ENCODE results near the gene KERA.
A peak's percentile ranks its signal among the peaks of the same experiment; 100 is the strongest.

KERA gene

DNA sequence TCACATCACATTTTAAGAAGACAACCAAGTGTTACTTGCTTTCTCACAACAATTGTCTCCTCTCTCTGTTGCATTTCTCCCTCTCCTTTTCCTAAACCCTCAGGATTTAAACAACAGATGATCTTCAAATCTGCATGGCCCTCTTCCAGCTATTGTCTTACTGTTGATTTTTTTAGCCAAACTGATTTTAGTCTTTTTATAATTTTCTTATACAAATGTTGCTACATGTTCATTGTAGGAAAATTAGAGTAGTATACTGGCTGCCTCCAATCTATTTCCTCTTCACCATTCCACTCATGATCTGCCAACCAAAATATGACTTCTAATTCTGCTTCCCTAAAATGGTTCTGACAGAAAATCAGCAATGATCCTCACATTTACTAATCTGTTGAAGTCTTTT lies 1.4 kb upstream of the KERA start:
- DNase-seq (ENCODE audit: low read depth) = no peak
- TF ChIP-seq, protein P1, sequence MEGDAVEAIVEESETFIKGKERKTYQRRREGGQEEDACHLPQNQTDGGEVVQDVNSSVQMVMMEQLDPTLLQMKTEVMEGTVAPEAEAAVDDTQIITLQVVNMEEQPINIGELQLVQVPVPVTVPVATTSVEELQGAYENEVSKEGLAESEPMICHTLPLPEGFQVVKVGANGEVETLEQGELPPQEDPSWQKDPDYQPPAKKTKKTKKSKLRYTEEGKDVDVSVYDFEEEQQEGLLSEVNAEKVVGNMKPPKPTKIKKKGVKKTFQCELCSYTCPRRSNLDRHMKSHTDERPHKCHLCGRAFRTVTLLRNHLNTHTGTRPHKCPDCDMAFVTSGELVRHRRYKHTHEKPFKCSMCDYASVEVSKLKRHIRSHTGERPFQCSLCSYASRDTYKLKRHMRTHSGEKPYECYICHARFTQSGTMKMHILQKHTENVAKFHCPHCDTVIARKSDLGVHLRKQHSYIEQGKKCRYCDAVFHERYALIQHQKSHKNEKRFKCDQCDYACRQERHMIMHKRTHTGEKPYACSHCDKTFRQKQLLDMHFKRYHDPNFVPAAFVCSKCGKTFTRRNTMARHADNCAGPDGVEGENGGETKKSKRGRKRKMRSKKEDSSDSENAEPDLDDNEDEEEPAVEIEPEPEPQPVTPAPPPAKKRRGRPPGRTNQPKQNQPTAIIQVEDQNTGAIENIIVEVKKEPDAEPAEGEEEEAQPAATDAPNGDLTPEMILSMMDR (conservative IDR thresholded peaks at IDR 0.05; ENCODE audit: low read length) = no peak
- no peak overlapping the region for H3K4me3 ChIP-seq (ENCODE audit: low read length)

DNA sequence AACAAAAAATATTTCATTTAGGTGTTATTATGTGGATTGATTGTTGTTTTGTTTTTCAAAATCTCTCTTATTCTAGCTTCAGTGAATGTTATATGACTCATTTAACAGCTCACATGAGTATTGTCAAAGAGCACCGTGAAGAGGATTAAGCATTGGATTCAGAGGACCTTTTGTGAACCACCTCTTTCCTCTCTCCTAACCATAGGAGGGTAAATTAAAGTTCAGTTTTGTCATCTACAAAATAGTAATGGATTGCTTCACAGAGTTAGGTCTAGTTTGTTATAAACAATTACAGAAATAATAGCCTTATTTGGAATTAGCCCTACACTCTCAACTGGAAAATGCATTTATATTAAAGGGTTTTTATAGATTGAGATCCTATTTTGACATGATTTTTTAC lies 962 bp upstream of the KERA start:
- TF ChIP-seq, protein P1 (conservative IDR thresholded peaks at IDR 0.05; ENCODE audit: low read length) = no peak
- DNase-seq (ENCODE audit: low read depth) = no peak
- no peak overlapping the region for H3K4me3 ChIP-seq (ENCODE audit: low read length)

DNA sequence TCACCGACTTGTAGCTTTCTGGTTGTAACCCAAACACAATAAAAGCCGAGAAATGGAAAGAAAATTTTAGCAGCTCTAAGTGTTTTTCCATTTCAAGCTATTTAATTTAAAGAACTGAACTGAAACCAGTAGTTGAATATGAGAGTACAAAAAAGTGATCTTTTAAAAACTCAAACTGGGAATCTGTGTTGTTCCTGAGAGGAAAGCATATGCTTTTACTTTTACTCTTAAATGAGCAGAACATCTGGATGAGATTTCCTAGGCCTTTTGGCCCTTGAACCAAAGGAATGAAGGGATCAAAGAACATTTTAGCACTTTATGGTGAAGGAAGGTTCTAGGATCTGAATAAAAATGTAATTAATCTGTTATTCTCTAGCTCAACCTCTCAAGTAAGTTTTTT lies 1.3 kb downstream of the KERA start:
- DNase-seq (ENCODE audit: low read depth) = peak; percentile 12
- H3K4me3 ChIP-seq (ENCODE audit: low read length) = no peak overlapping the region
- TF ChIP-seq, protein P1 (conservative IDR thresholded peaks at IDR 0.05; ENCODE audit: low read length) = no peak

DNA sequence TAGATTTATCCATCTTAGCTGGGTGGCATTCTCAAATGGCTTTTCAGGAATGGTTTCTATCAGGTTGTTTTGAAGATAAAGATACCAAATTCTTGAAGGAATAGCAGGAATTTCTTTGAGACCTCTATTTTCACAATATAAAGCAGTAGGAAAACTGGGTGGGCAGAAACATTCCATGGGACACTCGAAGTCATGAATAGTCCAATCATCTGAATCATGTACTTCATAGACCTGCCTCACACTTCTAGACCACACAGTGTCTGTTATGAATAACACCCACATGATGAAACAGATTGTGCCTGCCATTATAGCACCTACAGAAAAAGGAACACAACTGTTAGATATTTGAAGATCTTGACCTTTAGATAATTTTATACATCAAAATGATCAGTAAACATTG lies 1.8 kb downstream of the KERA start:
- DNase-seq (ENCODE audit: low read depth) = no peak
- H3K4me3 ChIP-seq (ENCODE audit: low read length) = no peak overlapping the region
- TF ChIP-seq, protein P1 (conservative IDR thresholded peaks at IDR 0.05; ENCODE audit: low read length) = no peak

DNA sequence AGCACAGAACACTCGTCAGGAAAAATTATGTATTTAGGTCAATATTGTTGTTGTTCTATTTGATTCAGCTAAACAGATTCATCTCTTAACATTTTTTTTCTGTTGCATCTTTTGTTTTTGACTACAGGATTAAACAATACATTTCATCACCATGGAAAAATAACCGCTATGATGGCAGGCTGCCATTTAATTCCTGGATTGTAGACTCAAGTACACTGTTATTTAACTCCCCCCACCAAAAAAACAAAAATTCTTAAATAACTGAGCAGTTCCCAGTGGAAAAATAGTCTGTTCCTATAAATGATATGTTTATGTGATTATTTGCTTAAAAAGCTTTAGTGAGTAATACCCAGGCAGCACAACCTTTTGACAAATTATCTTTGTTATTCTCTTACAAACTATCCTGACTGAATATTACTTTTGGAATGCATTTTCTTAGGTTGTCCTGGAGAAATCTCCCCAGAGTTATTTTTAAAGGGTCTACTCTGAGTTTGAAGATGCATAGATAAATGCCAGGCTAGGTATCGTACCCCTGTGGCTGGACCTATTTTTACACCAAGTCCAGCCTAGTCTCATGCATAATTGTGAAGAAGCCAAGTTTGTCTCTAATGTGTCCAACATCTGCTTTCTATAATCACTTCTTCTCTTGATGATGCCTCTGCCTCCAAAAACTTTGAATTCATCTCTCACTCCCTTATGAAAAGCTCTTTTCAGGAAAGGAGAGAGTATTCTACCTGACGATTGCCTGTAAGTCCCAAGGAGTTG lies 3.7 kb downstream of the KERA start:
- TF ChIP-seq, protein P1 (conservative IDR thresholded peaks at IDR 0.05; ENCODE audit: low read length) = peak; percentile 18
- peak; percentile 94 for DNase-seq (ENCODE audit: low read depth)

DNA sequence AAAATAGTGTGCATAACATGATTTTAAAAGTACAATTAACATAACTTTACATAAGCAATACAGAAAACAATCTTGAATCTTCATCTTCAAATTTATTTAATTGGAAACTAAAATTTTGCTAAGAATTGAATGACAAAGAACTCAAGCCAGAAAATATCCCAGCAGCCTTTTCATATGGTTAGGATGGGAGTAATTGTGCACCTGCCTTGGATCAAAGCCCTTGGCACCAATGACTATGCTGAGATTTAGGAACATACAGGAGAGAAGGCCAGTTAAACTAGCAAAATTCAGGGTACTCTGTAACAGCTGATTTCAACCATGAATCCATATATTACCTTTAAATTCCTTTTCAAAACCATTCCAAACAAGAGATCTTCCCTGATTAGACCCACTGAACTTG lies 5.8 kb downstream of the KERA start:
- no peak for DNase-seq (ENCODE audit: low read depth)
- H3K4me3 ChIP-seq (ENCODE audit: low read length) = no peak overlapping the region
- TF ChIP-seq, protein P1 (conservative IDR thresholded peaks at IDR 0.05; ENCODE audit: low read length) = no peak

More for the DNA sequence above, 3.7 kb downstream of the KERA start:
- no peak overlapping the region for H3K4me3 ChIP-seq (ENCODE audit: low read length)

DNA sequence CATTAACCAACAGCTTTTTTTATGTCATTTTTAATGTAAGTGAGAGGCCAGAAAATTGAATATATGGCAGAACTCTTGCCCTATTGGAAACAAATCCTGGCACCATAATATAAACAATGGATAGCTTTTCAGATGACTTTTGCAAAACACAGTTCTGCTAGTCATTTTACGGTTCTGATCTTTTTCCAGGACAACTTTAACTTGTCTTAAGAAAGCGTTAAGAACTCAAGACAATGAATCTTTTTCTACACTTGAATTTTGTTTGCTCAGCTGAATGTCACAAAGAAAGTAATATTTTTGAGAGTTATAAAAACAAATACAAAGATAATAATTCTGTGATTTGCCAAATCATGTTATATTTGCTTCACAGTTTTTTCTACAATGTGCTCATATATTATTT lies 13.2 kb downstream of the KERA start:
- no peak overlapping the region for H3K4me3 ChIP-seq (ENCODE audit: low read length)
- TF ChIP-seq, protein P1 (conservative IDR thresholded peaks at IDR 0.05; ENCODE audit: low read length) = no peak
- DNase-seq (ENCODE audit: low read depth) = no peak
